GM19324 (cell line): ENCODE data around the gene TSHR.
"Not testable (repeated sequence)": the region's sequence is repeated elsewhere in the genome, so short reads cannot be mapped to it uniquely, and the experiment has no call there.

ENCODE experiments used
- ATAC-seq: cut with Tn5 transposase; IDR thresholded peaks from one replicate; pipeline ENCODE4 v1.9.1; 2021; ENCODE audit warnings: mild to moderate bottlenecking, moderate library complexity; ENCODE audit not compliant: unreplicated experiment, low FRiP score

The TSHR gene

DNA sequence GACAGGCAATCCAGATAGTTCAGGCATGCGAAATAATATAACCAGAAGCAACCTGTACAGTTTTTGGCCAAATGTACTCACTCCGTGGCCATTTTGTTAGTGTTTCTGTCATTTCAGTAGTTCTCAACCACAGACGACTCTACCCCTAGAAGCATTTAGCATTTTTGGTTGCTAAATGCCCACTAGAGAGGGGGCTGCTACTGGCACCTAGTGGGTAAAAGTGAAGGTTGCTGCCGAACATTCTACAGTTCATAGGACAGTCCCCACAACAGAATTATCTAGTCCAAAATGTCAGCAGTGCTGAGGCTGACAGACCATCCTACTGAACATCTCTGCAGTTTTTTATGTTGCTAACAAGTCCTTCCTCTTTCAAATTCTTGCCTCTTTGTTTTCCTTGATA lies 107.4 kb downstream of the TSHR start:
- ATAC-seq: no peak

DNA sequence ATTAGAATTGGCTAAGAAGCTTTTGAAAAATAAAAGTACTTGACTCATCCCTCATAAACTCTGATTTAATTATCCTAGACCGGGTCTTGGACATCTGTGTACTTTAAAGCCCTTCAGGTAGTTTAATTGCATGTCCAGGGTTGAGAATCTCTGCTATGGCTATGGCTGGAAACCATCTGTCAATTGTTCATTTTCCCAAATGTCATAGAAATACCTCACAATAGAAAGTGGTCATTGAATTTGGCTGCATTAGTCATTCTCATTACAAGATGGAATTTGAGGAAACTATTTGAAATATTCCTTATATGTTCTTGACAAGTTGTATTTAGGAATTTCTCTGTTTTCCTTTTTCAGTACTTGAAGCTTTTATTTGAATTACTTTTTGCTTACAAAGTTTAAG lies 111.3 kb downstream of the TSHR start:
- no peak for ATAC-seq

DNA sequence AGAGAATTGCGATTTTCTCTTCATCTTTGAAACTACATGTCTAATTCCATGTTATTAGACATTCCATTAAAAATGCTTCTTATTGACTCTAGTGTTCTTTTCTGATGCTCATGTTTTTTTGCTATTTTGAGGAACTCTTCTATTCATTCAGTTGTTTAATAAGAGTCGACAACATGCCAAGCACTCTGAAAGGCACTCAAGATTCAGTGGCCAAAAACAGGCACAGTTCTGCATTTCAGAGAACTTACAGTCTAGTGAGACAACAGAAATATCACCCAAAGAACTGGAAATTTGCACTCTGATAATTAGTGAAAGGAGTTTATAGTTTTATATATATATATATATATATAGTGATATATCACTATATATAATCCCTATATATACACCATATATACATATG lies 111.7 kb downstream of the TSHR start:
- no peak for ATAC-seq

DNA sequence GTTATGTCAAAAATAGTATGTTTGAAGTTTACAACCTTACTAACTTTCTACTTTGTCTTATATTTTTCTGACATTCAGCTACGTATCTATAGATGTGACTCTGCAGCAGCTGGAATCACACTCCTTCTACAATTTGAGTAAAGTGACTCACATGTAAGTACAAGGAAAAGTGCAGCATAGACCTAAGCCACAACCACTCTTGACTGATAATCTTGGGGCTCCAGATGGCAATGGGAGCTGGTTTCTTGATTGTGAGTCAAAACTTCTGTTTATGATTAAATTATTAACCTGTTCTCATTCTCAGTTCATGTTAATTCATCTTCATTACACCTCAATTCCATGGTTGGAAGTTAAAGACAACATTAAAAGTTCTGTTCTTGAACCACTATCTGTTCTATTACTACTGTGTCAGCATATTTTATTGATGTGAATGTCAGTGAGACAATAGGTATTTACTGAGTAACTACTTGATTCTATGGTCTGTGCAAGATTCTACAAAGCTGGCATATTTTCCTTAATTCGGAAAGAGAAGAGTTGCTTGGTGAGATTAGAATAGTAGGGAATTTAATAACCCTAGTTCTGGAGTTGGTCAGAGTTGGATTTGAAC lies 112.9 kb downstream of the TSHR start:
- no peak for ATAC-seq

DNA sequence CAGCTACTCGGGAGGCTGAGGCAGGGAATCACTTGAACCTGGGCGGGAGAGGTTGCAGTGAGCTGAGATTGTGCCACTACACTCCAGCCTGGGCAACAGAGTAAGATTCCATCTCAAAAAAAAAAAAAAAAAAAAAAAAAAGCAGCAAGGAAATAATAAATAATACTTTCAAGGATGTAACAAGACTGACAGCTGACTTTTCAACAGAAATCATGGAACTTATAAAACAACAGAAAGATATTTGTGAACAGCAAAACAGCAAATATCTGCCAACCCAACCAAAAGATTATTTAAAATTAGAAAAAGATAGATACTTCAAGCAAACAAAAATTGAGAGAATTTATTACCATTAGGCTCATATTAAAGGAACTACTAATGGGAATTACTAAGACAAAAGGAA lies 115.1 kb downstream of the TSHR start:
- ATAC-seq: no peak

DNA sequence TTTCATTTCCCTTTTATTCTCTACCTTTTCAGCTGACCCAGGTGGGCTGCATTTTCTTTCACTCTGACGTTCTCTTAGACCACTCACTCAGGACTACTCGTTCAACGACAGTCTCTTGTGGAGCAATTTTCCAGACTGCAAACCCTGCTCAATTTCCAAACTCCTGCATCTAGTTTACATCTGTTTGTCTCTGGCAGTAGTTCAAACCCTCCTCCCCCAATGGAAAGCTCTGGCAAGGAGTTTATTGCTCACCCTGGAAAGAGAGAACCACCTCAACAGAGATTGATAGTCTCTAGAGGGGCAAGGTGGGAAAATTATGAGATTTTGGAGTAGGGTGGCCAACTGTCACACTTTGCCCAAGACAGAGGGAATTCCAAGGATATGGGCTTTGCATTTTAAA lies 130.2 kb downstream of the TSHR start:
- ATAC-seq: no peak

DNA sequence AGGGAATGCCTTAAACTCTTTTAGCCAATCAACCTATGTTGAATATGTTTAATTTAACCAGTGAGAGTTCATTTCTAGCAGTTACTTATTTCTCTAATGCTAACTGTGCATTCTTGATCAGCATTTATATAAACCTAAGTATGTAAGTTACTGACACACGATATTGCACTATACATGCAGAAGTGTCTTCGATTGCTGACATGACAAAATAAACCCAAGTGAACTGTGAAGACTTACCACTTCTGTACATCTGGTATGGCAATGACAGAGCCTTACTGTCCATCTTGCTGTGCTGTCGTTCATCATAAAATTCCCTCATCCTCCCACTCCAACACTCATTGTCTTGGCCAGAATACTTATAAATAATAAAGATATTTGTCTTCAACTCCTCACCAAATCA lies 131.8 kb downstream of the TSHR start:
- no peak for ATAC-seq

DNA sequence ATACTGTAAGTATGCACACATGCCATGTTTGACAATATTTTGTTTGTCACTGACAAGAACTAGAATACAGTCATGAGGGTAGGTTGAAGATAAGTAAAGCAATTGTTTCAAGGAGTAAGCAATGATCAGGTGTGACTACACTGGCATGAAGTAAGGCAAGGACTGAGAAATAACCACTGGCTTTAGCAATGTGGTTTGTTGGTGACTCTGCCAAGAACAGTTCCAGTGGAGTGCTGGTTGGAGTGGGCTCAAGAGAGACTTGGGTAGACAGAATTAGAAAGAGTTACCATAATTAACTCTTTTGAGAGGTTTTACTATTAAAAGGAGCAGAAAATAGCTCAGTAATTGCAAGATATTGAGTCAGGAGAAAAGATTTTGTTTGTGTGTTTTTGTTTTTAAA lies 135.7 kb downstream of the TSHR start:
- no peak for ATAC-seq

DNA sequence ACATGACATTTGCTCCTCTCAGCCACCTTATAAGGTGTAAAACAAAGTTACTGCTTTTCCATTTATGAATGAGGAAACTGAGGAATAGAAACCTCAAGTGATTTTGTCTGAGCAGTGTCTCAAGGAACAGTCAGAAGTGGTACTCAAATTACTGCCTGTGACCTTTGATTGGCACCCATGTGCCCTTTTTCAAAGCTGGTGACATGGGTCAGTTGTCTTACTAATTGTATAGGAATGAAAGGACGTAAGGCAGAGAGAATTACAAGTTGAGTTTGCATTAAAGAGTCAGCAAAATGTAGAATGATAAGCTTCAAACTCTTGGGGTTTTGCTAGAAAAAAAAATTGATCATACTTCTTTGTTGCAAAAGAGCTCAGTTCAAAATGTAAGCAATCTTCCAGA lies 136.2 kb downstream of the TSHR start:
- no peak for ATAC-seq

DNA sequence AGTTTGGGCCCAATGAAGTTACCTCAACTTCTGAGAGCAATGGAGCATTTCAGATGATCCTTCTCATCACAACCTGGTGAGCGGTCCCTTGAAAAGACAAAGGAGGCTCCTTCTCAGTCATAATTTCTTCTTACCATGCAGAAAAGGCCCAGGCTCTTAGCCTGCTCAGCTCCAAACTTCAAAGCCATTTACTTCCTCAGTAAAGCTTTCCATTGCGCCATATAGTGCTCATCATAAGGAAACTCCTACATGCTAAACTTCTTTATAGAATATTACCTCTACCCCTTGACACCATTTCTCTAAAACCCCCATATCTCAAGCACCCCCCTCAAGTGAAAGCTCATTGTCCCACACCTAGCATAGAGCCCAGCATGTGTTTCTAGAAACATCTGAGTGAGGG lies 138.2 kb downstream of the TSHR start:
- ATAC-seq: no peak

DNA sequence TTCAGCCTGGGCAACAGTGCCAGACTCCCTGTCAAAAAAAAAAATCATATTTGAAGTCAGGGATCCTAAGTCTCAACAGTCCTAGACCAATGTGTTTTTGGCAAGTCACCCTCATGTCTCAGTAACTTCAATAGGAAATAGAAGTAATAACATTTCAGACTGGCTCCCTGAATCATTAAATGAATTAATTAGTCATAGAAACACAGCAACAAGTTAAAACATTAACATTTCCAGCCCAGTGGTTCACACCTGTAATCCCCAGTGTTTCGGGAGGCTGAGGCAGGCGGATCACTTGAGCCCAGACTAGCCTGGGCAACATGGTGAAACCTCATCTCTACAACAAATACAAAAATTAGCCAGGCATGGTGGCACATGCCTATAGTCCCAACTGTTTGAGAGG lies 140.1 kb downstream of the TSHR start:
- ATAC-seq: no peak

DNA sequence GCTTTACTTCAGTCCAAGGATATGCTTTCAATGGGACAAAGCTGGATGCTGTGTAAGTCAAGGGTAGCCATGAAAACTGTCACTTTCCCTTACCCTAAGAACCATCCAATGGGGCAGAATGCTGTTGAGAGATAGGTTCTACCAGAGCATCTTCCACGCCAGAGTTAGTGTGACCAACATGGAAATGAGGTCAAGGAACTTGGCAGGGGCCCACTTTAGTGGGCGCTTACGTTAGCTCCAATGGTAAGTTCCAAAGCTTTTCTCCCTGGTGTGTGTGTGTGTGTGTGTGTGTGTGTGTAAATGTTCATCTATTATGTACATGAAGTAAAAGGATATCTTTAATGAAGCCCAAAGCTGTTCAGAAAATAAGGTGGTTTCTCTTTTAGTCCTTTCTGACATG lies 141.2 kb downstream of the TSHR start:
- no peak for ATAC-seq

DNA sequence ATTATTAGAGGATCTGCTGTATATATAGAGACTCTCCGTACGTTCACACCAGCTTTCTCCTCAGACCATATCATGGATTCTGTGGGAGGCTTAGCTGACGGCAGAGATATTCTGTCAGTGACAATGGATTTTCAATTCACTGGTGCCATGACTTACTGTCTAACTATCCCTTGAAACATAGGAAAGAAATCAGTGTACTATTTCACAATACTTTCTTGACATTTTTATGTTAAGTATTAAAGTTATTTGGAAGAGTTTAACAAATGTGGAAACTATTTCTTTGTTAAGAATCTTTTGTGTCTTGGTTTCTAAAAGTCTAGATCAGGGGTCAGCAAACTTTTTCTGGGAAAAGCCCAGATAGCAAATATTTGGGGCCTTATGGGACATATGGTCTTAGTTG lies 146.8 kb downstream of the TSHR start:
- no peak for ATAC-seq

DNA sequence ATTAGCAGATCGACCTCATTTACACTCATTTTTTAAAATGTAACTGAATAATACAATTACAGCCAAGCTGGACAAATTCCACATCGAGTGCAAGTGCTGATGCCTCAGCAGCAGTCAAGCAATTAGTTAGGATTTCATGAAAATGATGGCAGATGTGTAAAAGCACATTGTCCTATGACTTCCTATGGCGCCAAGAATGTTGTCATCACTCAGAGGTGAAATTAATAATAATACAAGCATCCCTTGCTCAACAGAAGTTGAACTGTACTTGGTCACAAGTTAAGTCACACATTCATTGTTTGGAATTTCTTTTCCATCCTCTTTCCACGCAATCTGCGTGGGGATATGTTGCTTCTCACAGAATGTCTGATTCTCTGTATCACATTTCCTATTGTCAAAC lies 148.0 kb downstream of the TSHR start:
- ATAC-seq: no peak

DNA sequence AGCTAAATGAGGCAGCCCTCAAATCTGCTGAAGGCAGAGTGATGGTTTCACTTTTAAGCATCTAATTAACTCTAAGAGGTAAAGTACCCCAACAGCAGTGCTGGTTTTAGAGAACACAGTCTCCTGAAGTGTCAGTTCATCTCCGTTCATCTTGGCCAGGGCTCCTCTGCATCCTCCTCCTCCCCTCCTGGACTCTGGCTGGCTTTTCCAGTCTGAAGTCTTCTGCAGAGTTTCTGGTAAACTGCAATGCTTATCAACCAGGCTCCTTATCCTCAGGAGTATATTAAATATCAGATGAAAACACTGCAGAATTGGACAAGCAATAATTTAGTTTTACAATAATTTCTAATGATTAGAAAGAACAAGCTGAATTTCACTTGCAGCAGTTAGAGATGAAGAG lies 150.0 kb downstream of the TSHR start:
- no peak for ATAC-seq

DNA sequence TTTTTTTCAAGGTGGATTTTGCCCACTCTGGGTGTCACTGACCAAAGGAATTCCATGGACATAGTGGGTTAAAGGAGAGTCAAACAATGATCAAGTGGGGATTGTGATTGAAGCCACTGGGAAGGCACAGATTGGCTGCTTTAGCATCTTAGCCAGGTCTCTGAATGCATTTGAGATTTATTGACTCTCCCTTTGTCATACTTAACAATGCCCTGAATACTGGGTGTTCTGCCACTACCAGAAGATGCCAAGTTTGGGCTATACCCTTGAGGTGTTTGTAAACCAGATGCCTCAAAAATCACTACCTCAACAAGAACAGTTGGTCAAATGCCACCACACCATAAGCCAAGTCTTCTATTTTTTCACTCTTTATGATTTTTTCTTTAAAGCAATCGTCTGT lies 150.5 kb downstream of the TSHR start:
- no peak for ATAC-seq

DNA sequence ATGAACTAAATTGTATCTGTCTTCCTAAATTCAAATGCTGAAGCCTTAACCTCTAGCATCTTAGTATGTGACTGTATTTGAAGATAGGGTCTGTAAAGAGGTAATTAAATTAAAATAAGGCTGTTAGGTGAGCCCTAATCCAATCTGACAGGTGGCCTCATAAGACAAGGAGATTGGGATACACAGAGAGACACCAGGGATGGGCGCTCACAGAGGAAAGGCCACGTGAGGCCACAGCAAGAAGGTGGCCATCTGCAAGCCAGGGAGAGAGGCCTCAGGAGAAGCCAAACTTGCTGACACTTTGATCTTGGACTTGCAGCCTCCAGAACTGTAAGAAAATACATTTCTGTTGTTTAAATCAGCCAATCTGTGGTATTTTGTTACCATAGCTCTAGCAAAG lies 154.8 kb downstream of the TSHR start:
- no peak for ATAC-seq

DNA sequence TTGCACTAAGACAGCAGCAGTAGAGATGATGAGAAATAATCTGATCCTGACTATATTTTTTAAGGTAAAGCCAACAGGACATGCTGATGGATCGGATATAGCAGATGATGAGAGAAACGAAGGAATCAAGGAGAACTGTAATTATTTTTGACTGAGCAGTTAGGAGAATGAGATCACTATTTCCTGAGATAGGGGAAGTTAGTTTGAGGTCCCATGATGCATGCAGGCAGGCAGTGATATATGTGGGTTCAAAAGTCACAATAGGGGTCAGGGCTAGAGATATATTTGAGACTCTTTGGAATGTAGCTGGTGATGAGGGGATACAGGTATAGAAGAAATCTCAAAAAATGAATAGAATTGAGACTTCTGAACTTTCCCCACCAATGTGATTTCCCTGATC lies 157.8 kb downstream of the TSHR start:
- ATAC-seq: no peak

DNA sequence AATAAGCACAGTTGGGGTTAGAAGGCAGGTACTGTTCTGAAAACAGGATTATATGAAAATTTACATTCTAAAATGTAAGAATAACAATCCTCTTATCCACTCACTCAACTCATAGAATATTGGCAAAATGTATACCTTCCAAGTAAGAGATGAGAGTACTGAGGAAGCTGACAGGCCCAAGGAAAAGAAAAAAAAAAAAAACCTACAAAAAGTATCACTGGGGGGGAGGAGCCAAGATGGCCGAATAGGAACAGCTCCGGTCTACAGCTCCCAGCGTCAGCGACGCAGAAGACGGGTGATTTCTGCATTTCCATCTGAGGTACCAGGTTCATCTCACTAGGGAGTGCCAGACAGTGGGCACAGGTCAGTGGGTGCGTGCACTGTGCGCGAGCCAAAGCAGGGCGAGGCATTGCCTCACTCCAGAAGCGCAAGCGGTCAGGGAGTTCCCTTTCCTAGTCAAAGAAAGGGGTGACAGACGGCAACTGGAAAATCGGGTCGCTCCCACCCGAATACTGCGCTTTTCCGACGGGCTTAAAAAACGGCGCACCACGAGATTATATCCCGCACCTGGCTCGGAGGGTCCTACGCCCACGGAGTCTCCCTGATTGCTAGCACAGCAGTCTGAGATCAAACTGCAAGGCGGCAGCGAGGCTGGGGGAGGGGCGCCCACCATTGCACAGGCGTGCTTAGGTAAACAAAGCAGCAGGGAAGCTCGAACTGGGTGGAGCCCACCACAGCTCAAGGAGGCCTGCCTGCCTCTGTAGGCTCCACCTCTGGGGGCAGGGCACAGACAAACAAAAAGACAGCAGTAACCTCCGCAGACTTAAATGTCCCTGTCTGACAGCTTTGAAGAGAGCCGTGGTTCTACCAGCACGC lies 158.8 kb downstream of the TSHR start:
- not testable (repeated sequence) for ATAC-seq

DNA sequence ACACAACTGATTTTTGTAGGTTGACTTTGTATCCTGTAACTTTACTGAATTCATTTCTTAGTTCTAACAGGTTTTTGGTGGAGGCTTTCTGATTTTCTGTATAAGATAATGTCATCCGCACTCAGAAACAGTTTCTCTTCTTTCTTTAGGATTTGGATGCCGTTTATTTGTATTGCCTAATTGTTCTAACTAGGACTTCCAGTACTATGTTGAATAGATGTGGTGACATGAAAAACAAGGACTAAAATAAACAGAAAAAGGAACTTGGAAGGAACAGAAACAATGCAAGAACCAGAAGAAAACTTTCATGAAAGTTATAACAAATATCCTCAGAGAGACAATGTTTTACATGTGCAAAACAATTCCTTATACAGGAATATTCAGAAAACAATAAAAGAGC lies 165.1 kb downstream of the TSHR start:
- no peak for ATAC-seq

DNA sequence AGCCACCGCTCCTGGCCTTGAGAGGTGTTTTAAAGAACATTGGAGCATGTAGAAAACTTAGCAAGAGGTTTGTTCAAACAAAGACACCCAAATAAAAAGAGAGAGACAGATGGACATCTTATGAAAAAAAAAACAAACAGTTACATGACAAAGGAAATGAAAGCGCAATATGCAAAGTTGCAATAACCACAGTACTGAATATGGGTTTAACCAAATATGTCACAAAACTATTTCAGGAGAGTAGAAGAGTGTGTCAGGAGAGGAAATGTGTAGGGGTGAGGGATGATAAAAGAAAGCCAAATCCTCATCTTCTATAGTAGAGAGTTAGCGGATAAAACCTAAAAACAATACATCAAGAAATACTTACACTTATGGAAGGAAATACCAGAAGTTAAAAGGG lies 166.9 kb downstream of the TSHR start:
- peak; percentile 96 for ATAC-seq

DNA sequence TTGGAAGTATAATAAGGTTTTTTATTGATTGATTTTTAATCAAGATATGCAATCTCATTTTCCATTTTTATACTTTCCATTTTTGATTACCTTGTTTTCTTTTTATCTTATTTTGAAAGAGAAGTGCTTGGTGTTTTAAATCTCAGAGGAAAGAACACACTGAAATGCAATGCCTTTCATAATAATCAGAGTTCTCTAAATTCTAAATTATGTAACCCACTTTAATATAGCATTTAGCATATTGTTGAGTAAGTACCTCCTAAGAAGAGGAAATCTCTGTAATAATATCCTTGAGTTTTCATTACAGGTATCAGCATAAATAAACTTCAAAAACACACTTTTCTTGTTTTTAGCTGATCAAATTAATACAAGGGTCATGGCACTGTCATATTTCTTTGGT lies 168.4 kb downstream of the TSHR start:
- ATAC-seq: no peak
